HG03280 (cell line): ENCODE measurements around the gene GRSF1.
"Not testable (repeated sequence)": the region's sequence is repeated elsewhere in the genome, so short reads cannot be mapped to it uniquely, and the experiment has no call there.

Experiments
- ATAC-seq: cut with Tn5 transposase; IDR thresholded peaks from one replicate; pipeline ENCODE4 v1.9.1; 2021; ENCODE audit warnings: mild to moderate bottlenecking, moderate library complexity; ENCODE audit not compliant: unreplicated experiment

GRSF1 gene

GRCh38 chr4:70836081-70836480 is 3.6 kb downstream of the GRSF1 start:
- no peak for ATAC-seq

GRCh38 chr4:70833675-70834074 is 6.0 kb downstream of the GRSF1 start:
- ATAC-seq: no peak

GRCh38 chr4:70831293-70831692 is 8.4 kb downstream of the GRSF1 start:
- no peak for ATAC-seq

- ATAC-seq: no peak
Observed at GRCh38 chr4:70830054-70830453, 9.6 kb downstream of the GRSF1 start.

GRCh38 chr4:70829492-70829891 is 10.2 kb downstream of the GRSF1 start:
- no peak for ATAC-seq

GRCh38 chr4:70829015-70829414 is 10.7 kb downstream of the GRSF1 start:
- ATAC-seq: no peak

GRCh38 chr4:70818921-70819320 is 20.8 kb downstream of the GRSF1 start:
- ATAC-seq: no peak

GRCh38 chr4:70818173-70818855 is 21.4 kb downstream of the GRSF1 start:
- no peak for ATAC-seq

- ATAC-seq: no peak
Observed at GRCh38 chr4:70816894-70817293, 22.8 kb downstream of the GRSF1 start.

GRCh38 chr4:70815370-70815769 is 24.3 kb downstream of the GRSF1 start:
- no peak for ATAC-seq

- no peak for ATAC-seq
Observed at GRCh38 chr4:70808151-70808550, 31.5 kb downstream of the GRSF1 start.

- no peak for ATAC-seq
Observed at GRCh38 chr4:70802928-70803580, 36.6 kb downstream of the GRSF1 start.

GRCh38 chr4:70801265-70801809 is 38.4 kb downstream of the GRSF1 start:
- ATAC-seq: no peak

- no peak for ATAC-seq
Observed at GRCh38 chr4:70793626-70794025, 46.1 kb downstream of the GRSF1 start.

GRCh38 chr4:70788733-70789132 is 51.0 kb downstream of the GRSF1 start:
- ATAC-seq: no peak

GRCh38 chr4:70787496-70787895 is 52.2 kb downstream of the GRSF1 start:
- ATAC-seq: no peak

GRCh38 chr4:70783096-70783495 is 56.6 kb downstream of the GRSF1 start:
- ATAC-seq: no peak

- ATAC-seq: no peak
Observed at GRCh38 chr4:70778888-70779422, 60.7 kb downstream of the GRSF1 start.

GRCh38 chr4:70772929-70773555 is 66.6 kb downstream of the GRSF1 start:
- ATAC-seq: peak; percentile 47

GRCh38 chr4:70769396-70769795 is 70.3 kb downstream of the GRSF1 start:
- not testable (repeated sequence) for ATAC-seq

- no peak for ATAC-seq
Observed at GRCh38 chr4:70768301-70768948, 71.3 kb downstream of the GRSF1 start.
